Prostate gland (tissue), 2 donors: ENCODE data around the gene CNPY2. TPM values are rescaled to one million over a fixed set of nuclear protein-coding genes. Genes with fewer than 3 reads are reported as not detected.
"Not testable (repeated sequence)": the region's sequence is repeated elsewhere in the genome, so short reads cannot be mapped to it uniquely, and the experiment has no call there.

ENCODE experiments used
- DNase-seq: peaks from one replicate; pipeline ENCODE4 v3.0.0-alpha.2; 2019; ENCODE audit warnings: low spot score
- H3K27ac ChIP-seq, 2 donors: fragments of 200-600 bp; sonication (generic); 2 replicates each; pipeline ENCODE4 v1.5.1; 2017 to 2019
- H3K27me3 ChIP-seq: fragments of 200-600 bp; sonication (generic); replicated peaks from 2 replicates; pipeline ENCODE4 v1.5.1; 2019; ENCODE audit not compliant: insufficient read depth
- H3K36me3 ChIP-seq, 2 donors: fragments of 200-600 bp; sonication (generic); 1 replicate in 1 of 2; 2 replicates in 1 of 2; pipeline versions ENCODE4 v1.5.1 to v1.8.1; 2017 to 2019
- H3K4me1 ChIP-seq: fragments of 200-600 bp; sonication (generic); replicated peaks from 2 replicates; pipeline ENCODE4 v1.5.1; 2019
- H3K4me3 ChIP-seq, 2 donors: fragments of 200-600 bp; sonication (generic); 2 replicates each; pipeline ENCODE4 v1.5.1; 2017 to 2019
- H3K9me3 ChIP-seq: fragments of 200-600 bp; sonication (generic); 2 replicates; pipeline ENCODE4 v1.5.1; 2017
- CTCF ChIP-seq, 4 experiments: fragments of 200-600 bp in 2 of 4; fragments of 450-650 bp in 2 of 4; sonication (generic) in 2 of 4; IDR thresholded peaks; 1 replicate in 3 of 4; 2 replicates in 1 of 4; pipeline ENCODE4 v1.5.1; 2016 to 2019; ENCODE audit warnings: antibody characterized with exemption in 4 of 4, mild to moderate bottlenecking in 2 of 4, moderate library complexity in 2 of 4
- POLR2A ChIP-seq: fragments of 450-650 bp; IDR thresholded peaks from one replicate; pipeline ENCODE4 v1.6.1; 2016; ENCODE audit warnings: antibody characterized with exemption, mild to moderate bottlenecking
- POLR2AphosphoS5 ChIP-seq: sonication (generic); formaldehyde crosslinking; IDR thresholded peaks from one replicate; pipeline ENCODE4 v1.6.1; 2017; ENCODE audit warnings: antibody characterized with exemption
- WGBS: methylation state at CpG from one replicate; pipeline ENCODE4 v1.1.5; 2018; 5-methylcytosine and 5-hydroxymethylcytosine counted together
- intact Hi-C: fragments of 100-400 bp; cut with DNase I; formaldehyde crosslinking; loops from one replicate; pipeline ENCODE4 v1.14.2; 2022
- total RNA-seq, 2 donors: library from RNA; depleted of rRNA; stranded (reverse); fragments of >200 nt; gene quantifications; one replicate each; pipeline ENCODE4 v1.1.0, GENCODE V29; 2016

Gene CNPY2
- total RNA-seq, 2 donors from 2014 or later, result 97.7 to 101 TPM

- Histone ChIP-seq H3K4me1 (no peaks in the 10 kb centered on the region), H3K27me3 (no peaks in the 10 kb centered on the region), H3K9me3 (no peaks in the 10 kb centered on the region), H3K36me3 (peaks cover 0 to 14% of the 10 kb centered on the region in 2 donors), H3K4me3 (no peak overlapping the region), H3K27ac (no peak overlapping the region)
- DNase-seq, result no peak
- intact Hi-C loops, result no loop called here
- WGBS, result 100% methylated on average over 2 of the region's 2 CpGs
- TF ChIP-seq POLR2A (no peak), POLR2AphosphoS5 (no peak), CTCF (IDR thresholded peaks at IDR 0.05) (no peak)
These were observed 33.2 kb downstream of the CNPY2 start for GRCh38 chr12:56282579-56282978.

- TF ChIP-seq POLR2AphosphoS5 (no peak), CTCF (IDR thresholded peaks at IDR 0.05) (no peak), POLR2A (no peak)
- intact Hi-C loops, result no loop called here
- no peak for DNase-seq
- Histone ChIP-seq H3K36me3 (peaks cover 0 to 14% of the 10 kb centered on the region in 2 donors), H3K27ac (no peak overlapping the region), H3K4me3 (no peak overlapping the region), H3K27me3 (no peaks in the 10 kb centered on the region), H3K9me3 (no peaks in the 10 kb centered on the region), H3K4me1 (no peaks in the 10 kb centered on the region)
- WGBS, result 80% methylated on average over 6 of the region's 6 CpGs
These were observed 33.8 kb downstream of the CNPY2 start for GRCh38 chr12:56282030-56282429.

- H3K36me3 ChIP-seq, result peaks cover 0 to 14% of the 10 kb centered on the region in 2 donors
- no peak overlapping the region for H3K4me3 ChIP-seq
- intact Hi-C loops, result no loop called here
- no peaks in the 10 kb centered on the region for H3K27me3 ChIP-seq
- H3K9me3 ChIP-seq, result no peaks in the 10 kb centered on the region
- no peak for DNase-seq
- H3K27ac ChIP-seq, result no peak overlapping the region
- TF ChIP-seq CTCF (IDR thresholded peaks at IDR 0.05) (no peak), POLR2AphosphoS5 (no peak), POLR2A (no peak)
- no peaks in the 10 kb centered on the region for H3K4me1 ChIP-seq
These were observed 34.9 kb downstream of the CNPY2 start for GRCh38 chr12:56280849-56281248.

GRCh38 chr12:56278905-56279304, 36.9 kb downstream of the CNPY2 start:
- intact Hi-C loops, result no loop called here
- H3K27me3 ChIP-seq, result no peaks in the 10 kb centered on the region
- H3K36me3 ChIP-seq, result peaks cover 9 to 14% of the 10 kb centered on the region in 2 donors
- TF ChIP-seq POLR2AphosphoS5 (no peak), CTCF (IDR thresholded peaks at IDR 0.05) (no peak), POLR2A (no peak)
- DNase-seq, result no peak
- 94% methylated on average over 3 of the region's 3 CpGs for WGBS
- H3K9me3 ChIP-seq, result no peaks in the 10 kb centered on the region
- no peaks in the 10 kb centered on the region for H3K4me1 ChIP-seq
- no peak overlapping the region for H3K4me3 ChIP-seq
- no peak overlapping the region for H3K27ac ChIP-seq

- H3K4me1 ChIP-seq, result no peaks in the 10 kb centered on the region
- intact Hi-C loops, result no loop called here
- no peak for TF ChIP-seq POLR2AphosphoS5
- no peak for TF ChIP-seq CTCF (IDR thresholded peaks at IDR 0.05)
- no peak for TF ChIP-seq POLR2A
- H3K36me3 ChIP-seq, result peaks cover 12 to 16% of the 10 kb centered on the region in 2 donors
- H3K27me3 ChIP-seq, result no peaks in the 10 kb centered on the region
- H3K4me3 ChIP-seq, result no peak overlapping the region
- H3K9me3 ChIP-seq, result no peaks in the 10 kb centered on the region
- H3K27ac ChIP-seq, result no peak overlapping the region
- WGBS, result 94% methylated on average over 2 of the region's 2 CpGs
- no peak for DNase-seq
These were observed 41.5 kb downstream of the CNPY2 start for GRCh38 chr12:56274299-56274698.

- intact Hi-C loops, H3K4me1 ChIP-seq, H3K27ac ChIP-seq, H3K9me3 ChIP-seq, DNase-seq, H3K4me3 ChIP-seq, H3K27me3 ChIP-seq: not testable (repeated sequence)
- 85% methylated on average over 2 of the region's 2 CpGs for WGBS
- peaks cover 5 to 12% of the 10 kb centered on the region in 2 donors for H3K36me3 ChIP-seq
These were observed 43.3 kb downstream of the CNPY2 start for GRCh38 chr12:56272468-56272867.
